NCI-H524 (cell line): ENCODE data around the gene NHP2.
"Not testable (repeated sequence)": the region's sequence is repeated elsewhere in the genome, so short reads cannot be mapped to it uniquely, and the experiment has no call there.

ENCODE experiments used
- DNase-seq, 2 experiments: peaks; one replicate each; lab custom pipeline; 2025; lab: John Stamatoyannopoulos, UW

NHP2 gene

GRCh38 chr5:178130576-178131445 lies 22.9 kb downstream of the NHP2 start, which contains the start of gene RMND5B:
Gene RMND5B, plus strand, starts transcription at chr5:178131014. Its CDS starts 7,106 bp downstream, at chr5:178138120.
- DNase-seq = peak; percentile 71 to 78

GRCh38 chr5:178130234-178130575 lies 23.5 kb downstream of the NHP2 start:
- DNase-seq = not testable (repeated sequence)

- no peak for DNase-seq
Measured at GRCh38 chr5:178129296-178129695, 24.4 kb downstream of the NHP2 start.

DNA sequence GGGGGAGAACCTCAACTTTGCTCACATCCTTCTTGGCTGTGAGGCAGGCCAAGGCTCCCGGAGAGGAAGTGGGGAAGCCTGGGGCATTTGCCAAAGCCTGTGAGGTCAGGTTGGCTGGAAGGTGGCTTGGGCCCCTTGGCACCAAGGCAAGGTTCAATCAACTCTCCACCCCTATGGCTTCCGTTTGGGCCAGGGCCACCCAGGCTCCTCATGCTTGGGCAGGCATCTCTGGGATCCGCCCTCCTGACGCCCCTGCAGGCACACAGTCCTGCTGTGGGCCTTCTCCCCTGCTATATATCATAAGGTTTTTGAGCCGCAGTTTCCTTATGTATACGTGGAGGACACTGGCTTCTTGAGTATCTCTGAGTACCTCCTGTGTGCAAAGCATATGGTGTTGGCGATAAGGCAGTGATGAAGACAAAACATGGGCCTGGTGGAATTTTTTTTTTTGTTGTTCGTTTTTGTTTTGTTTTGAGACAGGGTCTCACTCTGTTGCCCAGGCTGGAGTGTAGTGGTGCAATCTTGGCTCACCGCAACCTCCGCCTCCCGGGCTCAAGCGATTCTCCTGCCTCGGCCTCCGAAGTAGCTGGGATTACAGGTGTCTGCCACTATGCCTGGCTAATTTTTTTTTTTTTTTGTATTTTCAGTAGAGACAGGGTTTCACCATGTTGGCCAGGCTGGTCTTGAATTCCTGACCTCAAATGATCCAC lies 26.2 kb downstream of the NHP2 start:
- DNase-seq = not testable (repeated sequence)

DNA sequence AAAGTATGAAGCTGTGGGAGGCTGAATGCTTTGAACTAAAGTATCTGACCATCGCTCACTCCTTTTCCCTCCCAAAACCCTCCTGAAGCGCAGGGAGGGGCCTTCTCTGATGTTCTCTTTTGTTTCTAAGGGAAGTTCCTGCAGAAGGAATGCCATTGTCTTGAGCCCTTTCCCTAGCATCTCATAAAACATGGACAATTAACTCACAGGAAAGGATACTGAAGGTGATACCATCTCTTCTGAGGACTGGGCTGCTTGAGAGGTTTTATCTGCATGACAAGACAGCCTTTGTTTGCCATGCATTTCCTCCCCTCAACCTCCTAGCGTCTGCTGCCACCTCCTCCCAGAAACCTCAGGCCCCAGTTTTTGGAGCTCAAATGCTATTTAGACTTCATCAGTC lies 27.1 kb downstream of the NHP2 start:
- DNase-seq = no peak

GRCh38 chr5:178125253-178125906 lies 28.3 kb downstream of the NHP2 start:
- DNase-seq = no peak

GRCh38 chr5:178123966-178124925 lies 29.4 kb downstream of the NHP2 start:
- no peak for DNase-seq

DNA sequence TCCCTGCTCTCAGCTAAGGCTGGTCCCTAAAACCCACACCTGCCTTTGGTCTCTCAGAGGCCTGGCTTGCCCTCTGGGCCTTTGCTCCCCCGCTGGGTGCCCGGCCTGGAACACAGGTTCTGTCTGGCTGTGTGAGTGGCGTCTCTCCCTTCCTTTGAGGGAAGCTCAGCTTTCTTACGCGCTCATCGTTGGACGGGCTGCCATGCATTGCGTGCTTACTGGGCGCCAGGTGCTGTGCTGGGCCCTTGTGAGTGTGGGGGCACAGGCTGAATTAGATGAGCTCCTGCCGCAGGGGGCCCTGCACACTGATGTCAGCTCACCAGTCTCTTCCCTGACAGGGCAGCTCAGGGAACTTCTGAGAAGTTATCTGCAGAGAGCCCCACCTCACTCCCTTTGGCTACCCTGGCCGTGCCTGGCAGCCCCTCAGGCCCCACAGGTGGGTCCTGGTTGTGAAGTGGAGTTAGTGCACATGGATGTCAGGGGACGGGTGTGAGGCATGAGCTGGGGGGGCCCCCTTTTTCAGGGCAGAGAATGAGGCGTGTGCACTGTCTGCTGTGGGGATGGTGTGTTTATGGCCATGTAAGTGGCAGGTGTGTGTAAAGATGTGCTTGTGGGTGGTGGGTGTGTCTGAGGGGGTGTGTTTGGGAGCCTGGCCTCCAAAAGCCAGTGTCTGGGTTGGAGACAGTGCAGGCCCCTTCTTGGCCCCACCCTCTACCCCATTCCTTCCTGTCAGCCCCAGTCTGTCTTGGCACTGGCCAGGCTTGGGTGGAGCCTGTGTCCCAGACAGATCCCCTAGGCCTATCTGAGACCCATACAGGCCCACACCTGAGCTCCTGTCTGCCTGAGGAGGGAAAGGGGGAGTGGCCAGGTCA lies 30.4 kb downstream of the NHP2 start:
- no peak for DNase-seq

DNA sequence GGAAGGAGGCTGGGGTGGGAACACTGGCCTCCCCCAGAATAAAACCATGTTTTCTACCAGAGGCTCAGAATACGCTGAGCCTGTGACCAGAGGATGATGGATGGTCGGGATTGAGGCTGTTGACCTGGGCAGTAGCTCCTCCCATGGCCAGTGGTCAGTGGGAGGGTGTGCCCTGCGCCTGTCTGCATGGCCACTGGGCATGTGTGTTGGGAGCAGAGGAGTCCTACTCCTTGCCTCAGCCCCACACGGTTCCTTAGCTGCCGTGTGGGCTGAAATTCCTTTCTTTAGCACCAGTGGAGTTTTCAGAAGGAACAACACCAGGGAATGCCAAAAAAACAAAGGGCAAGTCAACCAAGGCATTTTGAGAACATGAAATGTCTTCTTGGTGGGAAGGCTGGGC lies 31.3 kb downstream of the NHP2 start:
- no peak for DNase-seq

DNA sequence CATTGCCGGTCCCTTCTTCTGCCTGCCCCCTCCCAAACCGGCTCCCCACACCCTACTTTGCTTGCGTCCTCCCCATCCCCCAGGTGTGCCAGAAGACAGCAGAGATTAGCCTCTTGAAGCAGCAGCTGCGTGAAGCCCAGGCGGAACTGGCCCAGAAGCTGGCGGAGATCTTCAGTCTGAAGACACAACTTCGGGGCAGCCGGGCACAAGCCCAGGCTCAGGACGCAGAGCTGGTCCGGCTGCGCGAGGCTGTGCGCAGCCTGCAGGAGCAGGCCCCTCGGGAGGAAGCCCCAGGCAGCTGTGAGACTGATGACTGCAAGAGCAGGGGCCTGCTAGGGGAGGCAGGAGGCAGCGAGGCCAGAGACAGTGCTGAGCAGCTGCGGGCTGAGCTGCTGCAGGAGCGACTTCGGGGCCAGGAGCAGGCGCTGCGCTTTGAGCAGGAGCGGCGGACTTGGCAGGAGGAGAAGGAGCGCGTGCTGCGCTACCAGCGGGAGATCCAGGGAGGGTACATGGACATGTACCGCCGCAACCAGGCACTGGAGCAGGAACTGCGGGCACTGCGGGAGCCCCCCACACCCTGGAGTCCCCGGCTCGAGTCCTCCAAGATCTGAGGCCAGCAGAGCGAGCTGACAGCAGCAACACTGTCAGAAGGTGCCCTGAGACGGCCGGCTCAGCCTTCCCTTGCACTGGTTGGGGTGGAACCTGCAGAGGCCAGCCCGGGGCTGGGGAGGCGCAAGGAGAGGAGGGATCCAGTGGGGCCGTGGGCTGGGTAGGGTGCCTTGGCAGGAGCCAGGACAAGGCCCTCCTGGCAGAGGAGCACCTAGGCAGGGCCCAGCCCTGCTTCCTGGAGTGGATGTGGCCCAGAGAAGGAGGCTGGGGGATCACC lies 32.1 kb downstream of the NHP2 start:
- DNase-seq = peak; percentile 54 to 73

GRCh38 chr5:178120607-178121357 lies 32.9 kb downstream of the NHP2 start:
- DNase-seq = peak; percentile 80 to 96

DNA sequence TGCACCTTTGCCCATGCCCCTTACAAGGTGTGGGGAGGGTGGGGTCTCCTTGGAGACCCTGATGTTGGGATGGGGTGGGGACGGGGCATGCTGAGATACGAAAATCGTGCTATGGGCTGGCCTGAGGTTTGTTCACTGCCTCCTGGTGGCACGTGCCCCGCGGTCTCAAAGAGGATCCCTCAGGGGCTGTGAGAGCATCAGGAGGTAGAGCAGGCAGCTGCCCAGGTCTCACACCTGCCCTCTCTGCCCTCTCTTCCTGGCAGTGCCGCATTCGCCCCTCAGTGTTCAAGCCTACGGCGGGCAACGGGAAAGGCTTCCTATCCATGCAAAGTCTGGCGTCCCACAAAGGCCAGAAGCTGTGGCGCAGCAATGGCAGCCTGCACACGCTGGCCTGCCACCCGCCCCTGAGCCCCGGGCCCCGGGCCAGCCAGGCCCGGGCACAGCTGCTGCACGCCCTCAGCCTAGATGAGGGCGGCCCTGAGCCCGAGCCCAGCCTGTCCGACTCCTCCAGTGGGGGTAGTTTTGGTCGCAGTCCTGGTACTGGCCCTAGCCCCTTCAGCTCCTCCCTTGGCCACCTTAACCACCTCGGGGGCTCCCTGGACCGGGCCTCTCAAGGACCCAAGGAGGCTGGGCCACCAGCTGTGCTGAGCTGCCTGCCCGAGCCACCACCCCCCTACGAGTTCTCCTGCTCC lies 33.6 kb downstream of the NHP2 start:
- no peak for DNase-seq

DNA sequence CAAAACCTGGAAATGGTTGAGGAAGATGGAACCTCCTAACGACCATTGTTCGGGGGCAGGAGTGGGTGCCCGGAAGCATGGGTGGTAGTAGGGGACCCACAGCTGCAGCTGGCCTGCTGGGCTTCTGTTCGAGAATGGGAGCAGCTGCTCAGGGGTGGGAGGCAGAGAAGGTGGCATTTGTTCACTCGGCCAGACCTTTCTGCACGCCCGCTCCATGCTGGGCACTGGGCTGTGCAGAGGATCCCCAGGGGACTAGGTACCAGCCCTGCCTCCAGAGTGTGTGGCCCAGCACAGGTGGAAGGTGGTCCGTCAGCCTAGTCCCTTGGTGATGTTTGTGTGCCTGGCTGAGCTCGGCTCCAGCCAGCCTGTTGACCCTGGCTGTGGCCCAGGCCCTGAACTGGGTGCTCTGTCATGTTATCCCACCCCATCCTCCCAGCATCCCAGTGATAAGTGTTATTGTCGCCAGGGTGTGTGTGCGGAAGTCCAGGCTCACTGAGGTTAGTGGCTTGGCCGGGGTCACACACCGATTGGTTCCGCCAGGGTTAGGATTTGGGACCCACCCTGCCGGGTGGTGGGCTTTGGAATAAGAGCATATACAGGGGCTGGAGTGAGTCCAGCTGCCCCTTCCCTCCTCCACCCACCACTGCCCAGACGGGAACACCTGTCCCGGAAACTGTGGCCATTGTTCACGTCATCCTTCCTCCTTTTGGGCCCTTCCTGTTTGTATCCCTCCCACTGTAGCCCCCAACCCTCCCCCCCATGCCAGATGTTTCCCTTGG lies 35.6 kb downstream of the NHP2 start:
- DNase-seq = no peak

DNA sequence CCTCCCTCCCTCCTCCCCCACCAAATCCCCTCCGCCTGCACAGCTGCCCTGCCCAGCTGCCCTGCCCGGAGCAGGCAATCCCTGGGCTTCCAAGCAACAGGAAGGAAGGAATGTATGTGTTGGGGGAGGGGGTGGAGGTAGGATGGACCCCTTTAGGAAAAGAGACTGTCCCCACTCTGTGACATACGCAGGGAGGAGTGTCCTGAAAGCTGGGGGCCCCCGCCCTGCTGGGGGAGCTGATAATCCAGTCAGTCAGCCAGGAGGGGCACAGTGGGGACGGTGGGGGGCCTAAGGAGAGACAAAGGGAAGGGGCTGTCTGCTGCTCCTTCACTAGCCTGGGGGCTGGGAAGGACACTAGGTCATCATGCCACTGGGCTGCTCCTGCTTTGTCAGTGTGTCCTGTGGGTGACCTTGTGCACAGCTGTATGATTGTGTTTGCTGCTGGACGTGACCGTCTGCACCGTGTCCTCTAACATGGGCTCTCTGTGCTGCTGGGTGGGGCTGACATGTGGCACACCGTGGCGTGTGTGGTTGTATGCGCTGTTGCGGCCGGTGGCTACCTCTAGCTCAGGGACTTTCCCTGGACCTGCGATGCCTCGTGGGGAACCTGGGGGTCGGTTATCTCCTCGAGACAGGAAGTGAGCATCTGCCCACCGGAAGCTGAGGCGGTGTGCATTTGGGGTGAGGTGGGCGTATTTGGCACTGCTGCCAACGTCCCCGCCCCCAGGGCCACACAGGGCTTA lies 37.4 kb downstream of the NHP2 start:
- peak in 1 of 2 experiments; percentile 8 for DNase-seq

DNA sequence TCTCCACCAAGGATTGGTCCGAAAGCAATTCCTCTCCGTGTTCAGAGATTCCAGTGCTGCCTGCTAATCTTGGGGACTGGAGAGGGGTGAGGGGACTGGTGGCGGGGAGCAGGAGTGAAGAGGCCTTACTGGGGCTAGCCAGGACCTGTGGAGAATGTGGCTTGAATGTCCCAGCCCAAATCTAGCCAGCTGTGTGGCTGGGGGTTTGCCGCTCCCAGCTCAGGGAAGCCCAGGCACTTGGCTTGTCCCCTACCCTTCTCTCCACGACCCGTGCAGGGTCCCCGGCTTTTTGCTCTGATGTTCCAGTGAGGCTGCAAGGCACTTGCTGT lies 37.9 kb downstream of the NHP2 start:
- no peak for DNase-seq

DNA sequence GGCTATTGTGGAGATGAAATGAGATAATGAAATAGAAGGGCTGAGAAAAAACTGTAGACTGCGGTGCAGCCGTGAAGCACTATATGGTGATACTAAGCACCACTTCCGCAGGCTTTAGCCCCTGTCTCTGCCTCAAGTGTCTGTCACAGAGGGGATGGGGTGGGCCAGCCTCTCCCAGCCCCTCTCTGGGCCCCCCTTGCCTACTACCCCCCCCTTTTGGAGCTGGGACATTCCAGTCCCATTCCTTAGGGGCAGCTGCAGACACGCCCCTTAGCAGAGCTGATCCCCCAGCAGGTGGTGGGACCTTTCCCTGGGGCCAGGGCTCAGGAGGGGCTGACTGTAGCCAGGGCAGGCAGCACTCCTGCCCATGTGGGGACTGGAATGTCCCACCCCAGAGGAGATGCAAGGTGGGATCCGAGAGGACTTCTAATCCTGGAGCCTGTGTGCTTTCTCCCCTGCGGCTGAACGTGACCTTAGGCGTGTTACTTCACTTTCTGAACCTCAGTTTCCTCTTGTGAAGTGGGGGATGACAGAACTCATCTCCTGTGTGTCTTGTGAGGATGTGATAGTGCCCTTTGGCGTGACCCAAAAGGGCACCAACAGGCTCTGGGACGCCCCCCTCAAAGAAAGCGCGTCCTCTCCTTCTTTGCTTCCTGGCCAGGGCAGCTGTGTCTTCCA lies 38.4 kb downstream of the NHP2 start:
- DNase-seq = peak in 1 of 2 experiments; percentile 15
